Immature natural killer cell (primary cell): ENCODE results near the gene MCCD1. TPM values are rescaled to one million over a fixed set of nuclear protein-coding genes. Genes with fewer than 3 reads are reported as not detected.
"Not testable (repeated sequence)": the region's sequence is repeated elsewhere in the genome, so short reads cannot be mapped to it uniquely, and the experiment has no call there.

ENCODE experiments used
- DNase-seq, 3 donors: peaks; one replicate each; pipeline ENCODE4 v3.0.0; 2022; ENCODE audit warnings: mixed read lengths in 1 of 3
- H3K27ac Mint-ChIP-seq, 6 donors: one replicate each; pipeline ENCODE4 v1.8.0; 2020; ENCODE audit warnings: mixed read lengths in 6 of 6, mild to moderate bottlenecking in 5 of 6, inconsistent platforms in 4 of 6, moderate library complexity in 3 of 6
- H3K27me3 Mint-ChIP-seq, 3 donors: one replicate each; pipeline ENCODE4 v1.8.0; 2020 to 2021; ENCODE audit warnings: low read depth in 3 of 3, mild to moderate bottlenecking in 3 of 3, mixed read lengths in 3 of 3, moderate library complexity in 3 of 3, inconsistent platforms in 1 of 3
- H3K36me3 Mint-ChIP-seq, 3 donors: one replicate each; pipeline ENCODE4 v1.8.0; 2020; ENCODE audit warnings: mixed read lengths in 3 of 3, inconsistent platforms in 2 of 3, mild to moderate bottlenecking in 2 of 3
- H3K4me1 Mint-ChIP-seq, 2 donors: one replicate each; pipeline ENCODE4 v1.8.0; 2020; ENCODE audit warnings: inconsistent platforms in 2 of 2, mild to moderate bottlenecking in 2 of 2, mixed read lengths in 2 of 2, moderate library complexity in 1 of 2
- H3K4me3 Mint-ChIP-seq, 5 donors: one replicate each; pipeline ENCODE4 v1.8.0; 2020; ENCODE audit warnings: mild to moderate bottlenecking in 5 of 5, mixed read lengths in 5 of 5, inconsistent platforms in 3 of 5, moderate library complexity in 3 of 5
- H3K9me3 Mint-ChIP-seq, 6 donors: one replicate each; pipeline ENCODE4 v1.8.0; 2020; ENCODE audit warnings: mild to moderate bottlenecking in 6 of 6, mixed read lengths in 6 of 6, inconsistent platforms in 4 of 6, moderate library complexity in 3 of 6
- polyA plus RNA-seq, 3 donors: library from polyadenylated mRNA; unstranded; fragments of 300-500 nt; fragmentation: Illumina TruSeq; gene quantifications; one replicate each; pipeline ENCODE4 v1.2.3, GENCODE V29; 2021

MCCD1 gene
- polyA plus RNA-seq, 3 donors from 2014 or later = not detected

- peaks cover 12 to 19% (median 15%) of the 10 kb centered on the region in 3 donors for H3K27me3 Mint-ChIP-seq
- peak overlapping the region; percentile 93 to 98 (median 95) for H3K27ac Mint-ChIP-seq
- H3K4me1 Mint-ChIP-seq = peaks cover 51 to 54% of the 10 kb centered on the region in 2 donors
- peak overlapping the region; percentile 98 to 99 (median 98) for H3K4me3 Mint-ChIP-seq
- peak; percentile 75 to 83 (median 76) for DNase-seq
- peaks cover 15 to 29% (median 27%) of the 10 kb centered on the region in 3 donors for H3K36me3 Mint-ChIP-seq
- H3K9me3 Mint-ChIP-seq = no peaks in the 10 kb centered on the region
These were observed 12.4 kb downstream of the MCCD1 start for GRCh38 chr6:31541059-31541657.

GRCh38 chr6:31541658-31542521, 13.1 kb downstream of the MCCD1 start, which contains the start of gene DDX39B:
Gene DDX39B, minus strand, starts transcription at chr6:31542003. Its CDS starts 1,471 bp downstream, at chr6:31540532.
- H3K36me3 Mint-ChIP-seq = peaks cover 11 to 23% (median 21%) of the 10 kb centered on the region in 3 donors
- H3K27ac Mint-ChIP-seq = peak within 1 kb of the TSS; percentile 93 to 98 (median 95)
- peak; percentile 92 to 95 (median 95) for DNase-seq
- H3K9me3 Mint-ChIP-seq = no peaks in the 10 kb centered on the region
- H3K4me3 Mint-ChIP-seq = peak within 1 kb of the TSS; percentile 98 to 99 (median 98)
- peaks cover 52 to 57% of the 10 kb centered on the region in 2 donors for H3K4me1 Mint-ChIP-seq
- peaks cover 12 to 21% (median 15%) of the 10 kb centered on the region in 3 donors for H3K27me3 Mint-ChIP-seq

GRCh38 chr6:31543639-31544038, 14.9 kb downstream of the MCCD1 start:
- DNase-seq = no peak
- peaks cover 11 to 16% (median 15%) of the 10 kb centered on the region in 3 donors for H3K36me3 Mint-ChIP-seq
- peaks cover 12 to 22% (median 15%) of the 10 kb centered on the region in 3 donors for H3K27me3 Mint-ChIP-seq
- peaks cover 64 to 66% of the 10 kb centered on the region in 2 donors for H3K4me1 Mint-ChIP-seq
- no peaks in the 10 kb centered on the region for H3K9me3 Mint-ChIP-seq
- H3K27ac Mint-ChIP-seq = peak overlapping the region in 2 of 6 donors; percentile 94 to 96
- peak overlapping the region in 2 of 5 donors; percentile 0 to 99 for H3K4me3 Mint-ChIP-seq

- Mint-ChIP-seq H3K4me3 (peak overlapping the region in 1 of 5 donors; percentile 22), H3K27ac (peak overlapping the region in 1 of 6 donors; percentile 5), H3K4me1 (peaks cover 57 to 59% of the 10 kb centered on the region in 2 donors), H3K9me3 (no peaks in the 10 kb centered on the region), H3K36me3 (peaks cover 7% of the 10 kb centered on the region in 3 donors), H3K27me3 (peaks cover 12 to 22% (median 15%) of the 10 kb centered on the region in 3 donors)
- DNase-seq = no peak
These were observed 15.9 kb downstream of the MCCD1 start for GRCh38 chr6:31544676-31545075.

GRCh38 chr6:31545291-31545690, 16.5 kb downstream of the MCCD1 start:
- Mint-ChIP-seq H3K4me1 (peaks cover 51 to 53% of the 10 kb centered on the region in 2 donors), H3K9me3 (no peaks in the 10 kb centered on the region), H3K27ac (no peak overlapping the region), H3K27me3 (peaks cover 12 to 19% (median 15%) of the 10 kb centered on the region in 3 donors), H3K36me3 (peaks cover 2% of the 10 kb centered on the region in 3 donors), H3K4me3 (peak overlapping the region in 1 of 5 donors; percentile 22)
- DNase-seq = no peak

- H3K27me3 Mint-ChIP-seq = peaks cover 8 to 13% (median 9%) of the 10 kb centered on the region in 3 donors
- H3K9me3 Mint-ChIP-seq = no peaks in the 10 kb centered on the region
- peaks cover 0 to 4% (median 0%) of the 10 kb centered on the region in 3 donors for H3K36me3 Mint-ChIP-seq
- DNase-seq = peak; percentile 72 to 74 (median 73)
- H3K4me3 Mint-ChIP-seq = peak within 1 kb of the TSS; percentile 89 to 93 (median 91)
- peaks cover 45 to 46% of the 10 kb centered on the region in 2 donors for H3K4me1 Mint-ChIP-seq
- H3K27ac Mint-ChIP-seq = peak within 1 kb of the TSS; percentile 88 to 99 (median 95)
These were observed 17.7 kb downstream of the MCCD1 start, which contains the start of gene ATP6V1G2 for GRCh38 chr6:31546339-31546957. Gene ATP6V1G2, minus strand, starts transcription at chr6:31546608. Its CDS starts 49 bp downstream, at chr6:31546559.

GRCh38 chr6:31546958-31547726, 18.4 kb downstream of the MCCD1 start, which contains the start of gene NFKBIL1:
Gene NFKBIL1, plus strand, starts transcription at chr6:31547608. Its CDS starts 87 bp downstream, at chr6:31547695.
- peak within 1 kb of the TSS; percentile 88 to 99 (median 95) for H3K27ac Mint-ChIP-seq
- peaks cover 40 to 42% of the 10 kb centered on the region in 2 donors for H3K4me1 Mint-ChIP-seq
- H3K4me3 Mint-ChIP-seq = peak within 1 kb of the TSS; percentile 89 to 93 (median 91)

GRCh38 chr6:31547727-31548543, 19.2 kb downstream of the MCCD1 start:
- peaks cover 0 to 5% (median 0%) of the 10 kb centered on the region in 3 donors for H3K36me3 Mint-ChIP-seq
- H3K4me1 Mint-ChIP-seq = peaks cover 34 to 38% of the 10 kb centered on the region in 2 donors

More at GRCh38 chr6:31546958-31547726, 18.4 kb downstream of the MCCD1 start, which contains the start of gene NFKBIL1:
- Mint-ChIP-seq H3K27me3 (peaks cover under 1 to 6% (median 5%) of the 10 kb centered on the region in 3 donors), H3K36me3 (peaks cover 0 to 5% (median 0%) of the 10 kb centered on the region in 3 donors), H3K9me3 (no peaks in the 10 kb centered on the region)
- peak; percentile 84 to 88 (median 87) for DNase-seq

GRCh38 chr6:31548544-31548873, 19.7 kb downstream of the MCCD1 start:
- peaks cover 0 to 4% (median 3%) of the 10 kb centered on the region in 3 donors for H3K27me3 Mint-ChIP-seq
- peak overlapping the region in 2 of 5 donors; percentile 3 to 14 for H3K4me3 Mint-ChIP-seq
- peaks cover 0 to 5% (median 0%) of the 10 kb centered on the region in 3 donors for H3K36me3 Mint-ChIP-seq
- DNase-seq = no peak
- H3K4me1 Mint-ChIP-seq = peaks cover 30 to 38% of the 10 kb centered on the region in 2 donors
- H3K9me3 Mint-ChIP-seq = no peaks in the 10 kb centered on the region
- H3K27ac Mint-ChIP-seq = peak overlapping the region; percentile 88 to 99 (median 95)

More at GRCh38 chr6:31547727-31548543, 19.2 kb downstream of the MCCD1 start:
- DNase-seq = no peak
- no peaks in the 10 kb centered on the region for H3K9me3 Mint-ChIP-seq
- H3K27ac Mint-ChIP-seq = peak overlapping the region; percentile 88 to 99 (median 95)
- H3K27me3 Mint-ChIP-seq = peaks cover 0 to 4% (median 3%) of the 10 kb centered on the region in 3 donors
- peak overlapping the region; percentile 89 to 93 (median 91) for H3K4me3 Mint-ChIP-seq

GRCh38 chr6:31551371-31551770, 22.6 kb downstream of the MCCD1 start:
- H3K27ac Mint-ChIP-seq = peak overlapping the region; percentile 70 to 92 (median 84)
- peak overlapping the region; percentile 43 to 72 (median 61) for H3K4me3 Mint-ChIP-seq
- peaks cover 31 to 40% of the 10 kb centered on the region in 2 donors for H3K4me1 Mint-ChIP-seq
- H3K9me3 Mint-ChIP-seq, H3K27me3 Mint-ChIP-seq, H3K36me3 Mint-ChIP-seq: not testable (repeated sequence)
- peak; percentile 70 to 77 (median 73) for DNase-seq

GRCh38 chr6:31556307-31556706, 27.5 kb downstream of the MCCD1 start:
- H3K27me3 Mint-ChIP-seq = peaks cover 4 to 19% (median 8%) of the 10 kb centered on the region in 3 donors
- H3K27ac Mint-ChIP-seq = peak overlapping the region in 3 of 6 donors; percentile 12 to 45 (median 30)
- H3K36me3 Mint-ChIP-seq = peaks cover 0 to 7% (median 5%) of the 10 kb centered on the region in 3 donors
- H3K4me3 Mint-ChIP-seq = peak overlapping the region in 1 of 5 donors; percentile 35
- H3K4me1 Mint-ChIP-seq = peaks cover 55 to 57% of the 10 kb centered on the region in 2 donors
- no peaks in the 10 kb centered on the region for H3K9me3 Mint-ChIP-seq
- no peak for DNase-seq
